Left renal cortex interstitium (tissue), 4 donors: Measurements from ENCODE around the gene PNLIPRP1. TPM values are rescaled to one million over a fixed set of nuclear protein-coding genes. Genes with fewer than 3 reads are reported as not detected.

Experiments used
- DNase-seq, 4 donors: peaks; one replicate each; pipeline ENCODE4 v3.0.0-alpha.2; 2013; ENCODE audit warnings: low read depth in 4 of 4, low spot score in 2 of 4, missing footprints in 1 of 4
- polyA plus RNA-seq, 4 donors: library from polyadenylated mRNA; unstranded; fragments of 120-200 nt; gene quantifications; one replicate each; pipeline ENCODE4 v1.2.1, GENCODE V29; 2013; ENCODE audit not compliant: insufficient read length in 4 of 4

Gene PNLIPRP1
- polyA plus RNA-seq, 4 donors: 0.27 TPM; not detected in 3

- DNase-seq: no peak
Observed at GRCh38 chr10:116629340-116629739, 38.6 kb downstream of the PNLIPRP1 start.

- no peak for DNase-seq
Observed at GRCh38 chr10:116630020-116630419, 39.3 kb downstream of the PNLIPRP1 start.

GRCh38 chr10:116631871-116632295 lies 41.1 kb downstream of the PNLIPRP1 start:
- DNase-seq: no peak

- no peak for DNase-seq
Observed at GRCh38 chr10:116632596-116633215, 41.9 kb downstream of the PNLIPRP1 start.

- DNase-seq: no peak
Observed at GRCh38 chr10:116633216-116633600, 42.4 kb downstream of the PNLIPRP1 start.

GRCh38 chr10:116634126-116634975 lies 43.6 kb downstream of the PNLIPRP1 start:
- DNase-seq: no peak

GRCh38 chr10:116636385-116636784 lies 45.6 kb downstream of the PNLIPRP1 start:
- DNase-seq: no peak

GRCh38 chr10:116636976-116637375 lies 46.2 kb downstream of the PNLIPRP1 start:
- DNase-seq: no peak

GRCh38 chr10:116637830-116638229 lies 47.1 kb downstream of the PNLIPRP1 start:
- DNase-seq: no peak

- DNase-seq: no peak
Observed at GRCh38 chr10:116646502-116646901, 55.7 kb downstream of the PNLIPRP1 start.

- no peak for DNase-seq
Observed at GRCh38 chr10:116648903-116649302, 58.1 kb downstream of the PNLIPRP1 start.

GRCh38 chr10:116653885-116654284 lies 63.1 kb downstream of the PNLIPRP1 start:
- no peak for DNase-seq

GRCh38 chr10:116654816-116655215 lies 64.1 kb downstream of the PNLIPRP1 start:
- DNase-seq: no peak

- no peak for DNase-seq
Observed at GRCh38 chr10:116655568-116655967, 64.8 kb downstream of the PNLIPRP1 start.

GRCh38 chr10:116656044-116656443 lies 65.3 kb downstream of the PNLIPRP1 start:
- no peak for DNase-seq

GRCh38 chr10:116657863-116658551 lies 67.2 kb downstream of the PNLIPRP1 start:
- no peak for DNase-seq

Other genes with a start within 250 kb of the PNLIPRP1 start
- not detected for gene PNLIPRP3, start 163.1 kb upstream of the PNLIPRP1 start, polyA plus RNA-seq
- gene PNLIP, start 45.0 kb upstream of the PNLIPRP1 start, polyA plus RNA-seq: not detected
- under 1 TPM in 1 of 4 donors, not detected in 3; 0.10 TPM for gene PNLIPRP2, start 30.0 kb downstream of the PNLIPRP1 start, polyA plus RNA-seq
- gene HSPA12A, start 151.6 kb downstream of the PNLIPRP1 start, polyA plus RNA-seq: 10 to 100 TPM; 29.9 to 50.5 (median 40.1) TPM